Psoas muscle (tissue), 8 donors: ENCODE measurements around the gene SLC22A17. TPM values are rescaled to one million over a fixed set of nuclear protein-coding genes. Genes with fewer than 3 reads are reported as not detected.
A peak's percentile ranks its signal among the peaks of the same experiment; 100 is the strongest.

Source experiments
- ATAC-seq, 4 donors: fragments of 200-7000 bp; cut with Tn5 transposase; one replicate each; pipeline ENCODE4 v1.9.1; 2020; ENCODE audit warnings: moderate library complexity in 3 of 4, mild to moderate bottlenecking in 2 of 4
- DNase-seq, 2 donors: peaks; one replicate each; pipeline ENCODE4 v3.0.0-alpha.2; 2020
- H3K27ac ChIP-seq: fragments of 200-600 bp; one replicate; pipeline ENCODE4 v1.8.0; 2022
- H3K27me3 ChIP-seq, 3 donors: fragments of 200-600 bp in 1 of 3; one replicate each; pipeline versions ENCODE4 v1.6.1 to v1.8.0; 2013 to 2022; ENCODE audit warnings: low read length in 2 of 3, mild to moderate bottlenecking in 2 of 3, moderate library complexity in 1 of 3; ENCODE audit not compliant: insufficient read depth in 3 of 3
- H3K36me3 ChIP-seq, 2 donors: fragments of 200-600 bp in 1 of 2; one replicate each; pipeline versions ENCODE4 v1.6.1 to v1.8.0; 2013 to 2022; ENCODE audit warnings: low read depth in 1 of 2, mild to moderate bottlenecking in 1 of 2, moderate library complexity in 1 of 2; ENCODE audit not compliant: insufficient read depth in 1 of 2
- H3K4me1 ChIP-seq: fragments of 200-600 bp; one replicate; pipeline ENCODE4 v1.8.0; 2022
- H3K4me3 ChIP-seq: fragments of 200-600 bp; one replicate; pipeline ENCODE4 v1.8.0; 2022; ENCODE audit warnings: mild to moderate bottlenecking
- H3K9me3 ChIP-seq: fragments of 200-600 bp; one replicate; pipeline ENCODE4 v1.8.0; 2022
- WGBS, 3 donors: extraction: QIAGEN DNeasy Blood & Tissue Kit; methylation state at CpG; one replicate each; pipeline versions ENCODE4 v1.1.6 to v1.1.7; 2013; 5-methylcytosine and 5-hydroxymethylcytosine counted together
- intact Hi-C, 2 donors: fragments of 100-400 bp; cut with DNase I; formaldehyde crosslinking; loops; one replicate each; pipeline versions ENCODE4 v1.11.0 to v1.14.2; 2022
- polyA plus RNA-seq, 3 donors: library from polyadenylated mRNA; stranded (reverse); fragments of 200-250 nt; gene quantifications; one replicate each; pipeline ENCODE4 v1.2.3, GENCODE V29; 2013
- total RNA-seq, 4 donors: library from RNA; stranded (reverse); fragmentation: NEBNext Ultra II Directional in 2 of 4; extraction: Animal tissue kit (Norgen Biotek cat#: 25700) in 2 of 4; gene quantifications; one replicate each; pipeline versions ENCODE4 v1.2.1 to v1.2.4, GENCODE V29; 2021 to 2023
- TF ChIP-seq, protein P1 (sequence below): fragments of 200-600 bp; IDR thresholded peaks from one replicate; pipeline ENCODE4 v1.8.0; 2022; ENCODE audit warnings: antibody characterized with exemption
- donor health status: healthy with polysubstance abuse.
- donor health status: DM: no; HTN: no; CAD: no; lungs with moderate emphysema.
- donor health status: Bipolar disorder and iron deficiency.
- donor health status: healthy.
- donor health status: DM: yes; HTN: yes; CAD: no.
- donor health status: DM: no; HTN: no; CAD: no.
- donor health status: DM: no; HTN: no; CAD: no.
- donor health status: DM: yes; HTN: yes; CAD: no.

SLC22A17 gene
- total and polyA plus RNA-seq, 7 donors: 0.95 to 6.3 (median 1.4) TPM

GRCh38 chr14:23299986-23300686, 52.6 kb downstream of the SLC22A17 start:
- Histone ChIP-seq H3K9me3 (no peaks in the 10 kb centered on the region), H3K4me3 (peak overlapping the region; percentile 78), H3K36me3 (peaks cover 8 to 43% of the 10 kb centered on the region in 2 donors), H3K4me1 (peaks cover 27% of the 10 kb centered on the region), H3K27ac (peak overlapping the region; percentile 93), H3K27me3 (no peaks in the 10 kb centered on the region)
- intact Hi-C loops: loop anchor here (5.0 to 10.0 kb wide), 2 partner anchors 38 to 175 kb away; no protein-coding TSS in a partner anchor
- WGBS, 3 donors: 60 to 66% (median 61%) methylated on average over 10 of the region's 10 CpGs
- TF ChIP-seq, protein P1, sequence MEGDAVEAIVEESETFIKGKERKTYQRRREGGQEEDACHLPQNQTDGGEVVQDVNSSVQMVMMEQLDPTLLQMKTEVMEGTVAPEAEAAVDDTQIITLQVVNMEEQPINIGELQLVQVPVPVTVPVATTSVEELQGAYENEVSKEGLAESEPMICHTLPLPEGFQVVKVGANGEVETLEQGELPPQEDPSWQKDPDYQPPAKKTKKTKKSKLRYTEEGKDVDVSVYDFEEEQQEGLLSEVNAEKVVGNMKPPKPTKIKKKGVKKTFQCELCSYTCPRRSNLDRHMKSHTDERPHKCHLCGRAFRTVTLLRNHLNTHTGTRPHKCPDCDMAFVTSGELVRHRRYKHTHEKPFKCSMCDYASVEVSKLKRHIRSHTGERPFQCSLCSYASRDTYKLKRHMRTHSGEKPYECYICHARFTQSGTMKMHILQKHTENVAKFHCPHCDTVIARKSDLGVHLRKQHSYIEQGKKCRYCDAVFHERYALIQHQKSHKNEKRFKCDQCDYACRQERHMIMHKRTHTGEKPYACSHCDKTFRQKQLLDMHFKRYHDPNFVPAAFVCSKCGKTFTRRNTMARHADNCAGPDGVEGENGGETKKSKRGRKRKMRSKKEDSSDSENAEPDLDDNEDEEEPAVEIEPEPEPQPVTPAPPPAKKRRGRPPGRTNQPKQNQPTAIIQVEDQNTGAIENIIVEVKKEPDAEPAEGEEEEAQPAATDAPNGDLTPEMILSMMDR: no peak
- ATAC-seq (no peak), DNase-seq (no peak)

GRCh38 chr14:23299211-23299957, 53.3 kb downstream of the SLC22A17 start:
- peak overlapping the region; percentile 93 for H3K27ac ChIP-seq
- no peaks in the 10 kb centered on the region for H3K27me3 ChIP-seq
- DNase-seq (no peak), ATAC-seq (no peak)
- peak overlapping the region; percentile 78 for H3K4me3 ChIP-seq
- peaks cover 28% of the 10 kb centered on the region for H3K4me1 ChIP-seq
- H3K36me3 ChIP-seq: peaks cover 8 to 43% of the 10 kb centered on the region in 2 donors
- TF ChIP-seq, protein P1: peak; percentile 16
- 89 to 96% (median 92%) methylated on average over 2 of the region's 2 CpGs for WGBS, 3 donors
- intact Hi-C loops: loop anchor here (5.0 to 10.0 kb wide), 2 partner anchors 37 to 175 kb away; no protein-coding TSS in a partner anchor
- no peaks in the 10 kb centered on the region for H3K9me3 ChIP-seq

GRCh38 chr14:23297611-23298277, 54.9 kb downstream of the SLC22A17 start:
- peaks cover 31% of the 10 kb centered on the region for H3K4me1 ChIP-seq
- H3K9me3 ChIP-seq: no peaks in the 10 kb centered on the region
- ATAC-seq (no peak), DNase-seq (no peak)
- intact Hi-C loops: loop anchor here (5.0 to 10.0 kb wide), 2 partner anchors 35 to 173 kb away; no protein-coding TSS in a partner anchor
- no peak overlapping the region for H3K4me3 ChIP-seq
- TF ChIP-seq, protein P1: no peak
- no peak overlapping the region for H3K27ac ChIP-seq
- H3K27me3 ChIP-seq: no peaks in the 10 kb centered on the region
- H3K36me3 ChIP-seq: peaks cover 8 to 43% of the 10 kb centered on the region in 2 donors
- 70 to 87% (median 85%) methylated on average over 7 of the region's 7 CpGs for WGBS, 3 donors

DNA sequence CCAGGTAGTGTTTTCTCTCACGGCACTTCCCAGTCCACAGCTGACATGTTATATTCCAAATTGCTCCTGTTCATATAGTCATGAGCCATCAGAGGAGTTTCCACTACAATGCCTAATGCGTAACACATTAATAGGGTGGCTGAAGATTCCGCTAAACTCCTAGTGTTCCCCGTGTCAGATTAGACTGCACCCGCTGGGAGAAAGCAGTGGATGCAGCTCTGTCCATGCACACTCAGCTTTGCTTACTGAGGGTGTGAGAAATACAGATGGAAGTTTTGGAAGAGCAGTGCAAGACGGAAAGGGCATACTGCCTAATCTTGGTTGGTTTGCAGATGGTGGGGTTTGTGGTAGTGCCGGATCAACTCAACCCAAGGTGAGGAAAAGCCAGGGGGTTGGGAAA, 55.6 kb downstream of the SLC22A17 start:
- TF ChIP-seq, protein P1: no peak
- peaks cover 8 to 43% of the 10 kb centered on the region in 2 donors for H3K36me3 ChIP-seq
- 88 to 93% (median 89%) methylated on average over 7 of the region's 7 CpGs for WGBS, 3 donors
- H3K4me1 ChIP-seq: peaks cover 31% of the 10 kb centered on the region
- DNase-seq: no peak
- no peak for ATAC-seq
- H3K27me3 ChIP-seq: no peaks in the 10 kb centered on the region
- intact Hi-C loops: loop anchor here (5.0 to 10.0 kb wide), 2 partner anchors 35 to 172 kb away; no protein-coding TSS in a partner anchor
- no peak overlapping the region for H3K27ac ChIP-seq
- H3K4me3 ChIP-seq: no peak overlapping the region
- no peaks in the 10 kb centered on the region for H3K9me3 ChIP-seq

Other genes starting within 250 kb of the SLC22A17 start
- not detected for gene CIROP, start 247.9 kb downstream of the SLC22A17 start, total RNA-seq
- under 1 TPM in 1 of 3 donors, not detected in 2; 0.03 TPM for gene CIROP, start 247.9 kb downstream of the SLC22A17 start, polyA plus RNA-seq
- under 1 TPM in 2 of 4 donors, not detected in 2; 0.17 to 0.22 TPM for gene CEBPE, start 233.6 kb downstream of the SLC22A17 start, total RNA-seq
- gene CEBPE, start 233.6 kb downstream of the SLC22A17 start, polyA plus RNA-seq: under 1 TPM in 2 of 3 donors, not detected in 1; 0.03 to 0.19 TPM
- gene SLC7A8, start 169.2 kb downstream of the SLC22A17 start, total RNA-seq: 10 to 100 TPM in 3 of 4 donors, 1 to 10 TPM in 1; 7.5 to 43.0 (median 24.1) TPM
- 10 to 100 TPM; 10.4 to 72.6 (median 44.2) TPM for gene SLC7A8, start 169.2 kb downstream of the SLC22A17 start, polyA plus RNA-seq
- gene RNF212B, start 115.0 kb downstream of the SLC22A17 start, total RNA-seq: not detected
- not detected for gene RNF212B, start 115.0 kb downstream of the SLC22A17 start, polyA plus RNA-seq
- gene HOMEZ, start 66.8 kb downstream of the SLC22A17 start, total RNA-seq: 10 to 100 TPM in 2 of 4 donors, 1 to 10 TPM in 2; 6.3 to 13.4 (median 9.6) TPM
- gene HOMEZ, start 66.8 kb downstream of the SLC22A17 start, polyA plus RNA-seq: 1 to 10 TPM; 3.5 to 4.8 (median 4.5) TPM
- gene PPP1R3E, start 50.0 kb downstream of the SLC22A17 start, total RNA-seq: 10 to 100 TPM in 2 of 4 donors, 1 to 10 TPM in 2; 6.4 to 15.2 (median 9.5) TPM
- gene PPP1R3E, start 50.0 kb downstream of the SLC22A17 start, polyA plus RNA-seq: 10 to 100 TPM in 1 of 3 donors, 1 to 10 TPM in 2; 5.6 to 23.1 (median 9.9) TPM
- 10 to 100 TPM; 17.8 to 30.2 (median 26.7) TPM for gene BCL2L2, start 46.1 kb downstream of the SLC22A17 start, total RNA-seq
- 10 to 100 TPM; 12.1 to 23.8 (median 20.6) TPM for gene BCL2L2, start 46.1 kb downstream of the SLC22A17 start, polyA plus RNA-seq
- 10 to 100 TPM; 65.2 to 84.0 (median 79.6) TPM for gene PABPN1, start 31.4 kb downstream of the SLC22A17 start, total RNA-seq
- 100 to 1,000 TPM in 2 of 3 donors, 10 to 100 TPM in 1; 73.6 to 104 (median 102) TPM for gene PABPN1, start 31.4 kb downstream of the SLC22A17 start, polyA plus RNA-seq
- gene EFS, start 12.3 kb upstream of the SLC22A17 start, total RNA-seq: 1 to 10 TPM in 3 of 4 donors, under 1 TPM in 1; 0.93 to 2.5 (median 1.4) TPM
- 1 to 10 TPM in 2 of 3 donors, under 1 TPM in 1; 0.98 to 1.1 (median 1.1) TPM for gene EFS, start 12.3 kb upstream of the SLC22A17 start, polyA plus RNA-seq
- not detected for gene IL25, start 19.9 kb upstream of the SLC22A17 start, total RNA-seq
- gene IL25, start 19.9 kb upstream of the SLC22A17 start, polyA plus RNA-seq: under 1 TPM in 1 of 3 donors, not detected in 2; 0.01 TPM
- gene CMTM5, start 24.2 kb upstream of the SLC22A17 start, total RNA-seq: not detected
- gene CMTM5, start 24.2 kb upstream of the SLC22A17 start, polyA plus RNA-seq: under 1 TPM; 0.20 to 0.63 (median 0.32) TPM
- gene MYH6, start 55.4 kb upstream of the SLC22A17 start, total RNA-seq: 100 to 1,000 TPM in 3 of 4 donors, 10 to 100 TPM in 1; 44.1 to 532 (median 191) TPM
- 100 to 1,000 TPM in 1 of 3 donors, 10 to 100 TPM in 2; 50.3 to 143 (median 60.7) TPM for gene MYH6, start 55.4 kb upstream of the SLC22A17 start, polyA plus RNA-seq
- over 10,000 TPM in 1 of 4 donors, 1,000 to 10,000 TPM in 3; 4,588 to 15,830 (median 8,724) TPM for gene MYH7, start 82.8 kb upstream of the SLC22A17 start, total RNA-seq
- 1,000 to 10,000 TPM; 1,035 to 2,043 (median 1,534) TPM for gene MYH7, start 82.8 kb upstream of the SLC22A17 start, polyA plus RNA-seq
- 10 to 100 TPM; 20.3 to 49.9 (median 30.1) TPM for gene NGDN, start 116.8 kb upstream of the SLC22A17 start, total RNA-seq
- 10 to 100 TPM; 60.7 to 91.1 (median 90.1) TPM for gene NGDN, start 116.8 kb upstream of the SLC22A17 start, polyA plus RNA-seq
- 1 to 10 TPM in 1 of 4 donors, under 1 TPM in 3; 0.39 to 2.9 (median 0.63) TPM for gene ZFHX2, start 198.9 kb upstream of the SLC22A17 start, total RNA-seq
- under 1 TPM; 0.11 to 0.71 (median 0.69) TPM for gene ZFHX2, start 198.9 kb upstream of the SLC22A17 start, polyA plus RNA-seq
- gene THTPA, start 203.4 kb upstream of the SLC22A17 start, total RNA-seq: 10 to 100 TPM; 18.5 to 29.9 (median 23.2) TPM
- gene THTPA, start 203.4 kb upstream of the SLC22A17 start, polyA plus RNA-seq: 10 to 100 TPM; 23.0 to 53.5 (median 26.2) TPM
- gene AP1G2, start 214.9 kb upstream of the SLC22A17 start, total RNA-seq: 10 to 100 TPM in 1 of 4 donors, 1 to 10 TPM in 3; 4.4 to 11.0 (median 6.1) TPM
- gene AP1G2, start 214.9 kb upstream of the SLC22A17 start, polyA plus RNA-seq: 1 to 10 TPM; 3.3 to 5.3 (median 4.3) TPM
- under 1 TPM; 0.05 to 0.62 (median 0.17) TPM for gene JPH4, start 225.9 kb upstream of the SLC22A17 start, total RNA-seq
- gene JPH4, start 225.9 kb upstream of the SLC22A17 start, polyA plus RNA-seq: under 1 TPM; 0.01 to 0.13 (median 0.03) TPM